ENCODE results near the gene GPR39.
"Not testable (repeated sequence)": the region's sequence is repeated elsewhere in the genome, so short reads cannot be mapped to it uniquely, and the experiment has no call there.

Gene GPR39

DNA sequence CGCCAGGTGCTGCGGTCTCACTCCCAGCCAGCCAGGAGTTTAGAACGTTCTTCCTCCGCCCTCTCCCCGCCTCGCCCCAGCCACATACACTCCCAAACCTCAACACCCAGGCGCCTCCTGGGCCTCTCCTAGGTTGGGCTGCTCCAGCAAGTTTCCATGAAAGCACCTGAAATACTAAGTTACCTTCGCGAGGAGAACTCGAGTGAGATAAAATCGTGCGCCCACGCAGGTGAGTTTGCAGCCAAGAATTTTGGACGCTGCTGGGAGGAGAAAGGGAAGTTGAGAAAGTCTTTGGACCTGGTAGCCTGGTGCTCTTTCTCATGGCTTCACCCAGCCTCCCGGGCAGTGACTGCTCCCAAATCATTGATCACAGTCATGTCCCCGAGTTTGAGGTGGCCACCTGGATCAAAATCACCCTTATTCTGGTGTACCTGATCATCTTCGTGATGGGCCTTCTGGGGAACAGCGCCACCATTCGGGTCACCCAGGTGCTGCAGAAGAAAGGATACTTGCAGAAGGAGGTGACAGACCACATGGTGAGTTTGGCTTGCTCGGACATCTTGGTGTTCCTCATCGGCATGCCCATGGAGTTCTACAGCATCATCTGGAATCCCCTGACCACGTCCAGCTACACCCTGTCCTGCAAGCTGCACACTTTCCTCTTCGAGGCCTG, at the start of gene GPR39:
TSS of gene GPR39 (plus strand) at position 83 of the 673 bp plus-strand sequence.
- in situ Hi-C loops (cut with MboI; ENCODE audit: low sequenced_read_pairs) = no loop called here

DNA sequence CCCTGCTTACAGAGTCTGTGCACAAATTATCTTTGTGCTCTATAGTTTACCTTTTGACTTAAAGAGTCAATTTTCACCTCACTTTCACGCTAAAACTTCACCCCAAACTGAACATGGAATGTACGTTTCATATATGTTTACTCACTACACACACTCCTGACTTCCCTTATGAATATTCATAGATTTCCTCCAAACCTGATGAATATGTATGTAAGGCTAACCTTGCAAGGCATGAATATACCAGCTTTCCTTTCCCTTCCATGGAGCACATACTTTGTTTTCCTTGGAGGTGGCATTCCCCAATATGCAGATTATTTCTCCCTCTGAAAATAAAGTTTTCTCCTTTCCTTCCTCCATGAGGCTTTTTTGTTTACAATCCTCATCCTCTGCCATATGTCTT, 48.4 kb upstream of the GPR39 start:
- in situ Hi-C loops (cut with MboI; ENCODE audit: low sequenced_read_pairs) = no loop called here

DNA sequence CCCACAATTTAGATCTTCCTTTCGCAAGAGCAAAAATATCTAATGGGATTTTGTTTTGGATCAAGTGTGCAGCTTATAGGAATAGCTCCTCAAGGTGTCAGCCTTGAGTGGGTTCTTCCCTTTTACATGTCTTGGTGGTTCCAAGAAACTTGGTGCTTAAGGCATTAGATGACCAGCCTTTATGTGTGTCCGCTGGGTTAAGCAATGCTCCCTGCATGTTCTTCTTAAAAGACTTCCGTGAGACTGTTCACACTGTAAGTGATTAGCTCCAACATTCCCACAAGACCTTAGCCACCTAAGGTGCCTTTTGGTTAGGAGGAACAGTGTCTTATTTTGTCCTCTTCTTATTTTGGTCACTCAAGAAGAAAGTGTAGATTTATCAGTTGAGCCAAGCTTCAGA, 44.3 kb upstream of the GPR39 start:
- in situ Hi-C loops (cut with MboI; ENCODE audit: low sequenced_read_pairs) = no loop called here

DNA sequence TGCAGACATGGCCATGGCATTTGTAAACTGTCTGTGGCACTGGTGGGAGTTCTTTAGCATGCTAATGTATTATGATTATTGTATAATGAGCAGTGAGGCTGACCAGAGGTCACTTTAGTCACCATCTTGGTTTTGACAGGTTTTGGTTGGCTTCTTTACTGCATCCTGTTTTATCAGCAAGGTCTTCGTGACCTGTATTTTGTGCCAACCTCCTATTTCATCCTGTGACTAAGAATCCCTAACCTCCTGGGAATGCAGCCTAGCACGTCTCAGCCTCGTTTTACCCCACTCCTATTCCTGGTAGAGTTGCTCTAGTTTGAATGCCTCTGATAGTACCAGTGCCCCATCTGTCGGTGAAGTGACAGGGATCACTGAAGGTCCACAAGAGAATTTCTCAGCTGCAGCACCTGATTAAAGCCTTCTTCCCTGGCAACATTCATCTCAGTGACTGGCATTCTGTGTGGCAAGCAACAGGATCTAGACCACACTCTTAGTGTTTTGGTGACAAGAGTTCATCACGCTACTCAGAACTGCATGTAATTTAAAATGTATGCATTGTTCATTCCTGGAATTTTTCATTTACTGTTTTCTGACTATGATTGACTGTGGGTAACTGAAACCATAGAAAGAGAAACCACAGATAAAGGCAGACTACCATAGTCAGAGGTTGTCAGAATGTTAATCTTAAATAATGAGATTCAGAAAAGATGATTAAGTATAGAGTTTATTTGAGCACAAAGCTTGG, 43.0 kb upstream of the GPR39 start:
- in situ Hi-C loops (cut with MboI; ENCODE audit: low sequenced_read_pairs) = no loop called here

- in situ Hi-C loops (cut with MboI; ENCODE audit: low sequenced_read_pairs) = no loop called here
Observed at GRCh38 chr2:132374151-132374550, 42.5 kb upstream of the GPR39 start.

DNA sequence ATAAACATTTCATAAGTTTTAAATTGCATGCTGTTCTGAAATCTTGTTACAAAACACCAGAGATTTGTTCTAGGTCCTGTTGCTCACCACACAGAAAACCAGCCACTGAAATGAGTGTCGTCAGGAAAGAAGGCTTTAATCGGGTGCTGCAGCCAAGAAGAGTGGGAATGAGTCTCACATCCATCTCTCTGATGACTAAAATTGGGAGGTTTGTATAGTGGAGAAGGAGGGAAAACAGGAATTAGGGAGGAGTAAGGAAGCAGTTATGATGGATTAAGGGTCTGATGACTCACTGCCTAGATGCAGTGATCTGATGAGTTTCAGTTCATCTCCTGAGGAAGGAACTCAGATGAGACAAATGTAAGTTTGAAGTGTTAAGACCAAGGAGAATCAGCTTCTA, 42.1 kb upstream of the GPR39 start:
- in situ Hi-C loops (cut with MboI; ENCODE audit: low sequenced_read_pairs) = no loop called here

GRCh38 chr2:132374961-132375360, 41.6 kb upstream of the GPR39 start:
- in situ Hi-C loops (cut with MboI; ENCODE audit: low sequenced_read_pairs) = no loop called here

DNA sequence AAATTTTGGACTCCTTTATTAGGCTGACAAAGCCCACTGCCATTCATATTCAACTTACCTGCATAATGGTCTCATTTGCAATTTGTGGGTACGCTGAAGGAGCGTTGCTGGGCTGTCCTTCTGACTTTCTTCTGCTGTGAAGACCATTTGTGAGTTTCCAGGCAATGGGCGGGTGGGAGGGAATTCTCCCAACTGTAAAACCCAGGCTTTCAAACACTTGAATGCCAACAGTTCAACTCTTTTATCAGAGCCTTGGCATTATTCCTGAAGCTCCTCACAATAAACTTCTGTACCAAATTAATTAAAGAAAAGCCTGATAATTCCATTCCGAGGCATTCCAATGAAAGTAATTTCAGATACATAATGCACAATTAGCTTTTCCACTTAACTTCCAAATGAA, 35.2 kb upstream of the GPR39 start:
- in situ Hi-C loops (cut with MboI; ENCODE audit: low sequenced_read_pairs) = no loop called here

GRCh38 chr2:132383956-132384355, 32.6 kb upstream of the GPR39 start:
- in situ Hi-C loops (cut with MboI; ENCODE audit: low sequenced_read_pairs) = no loop called here

DNA sequence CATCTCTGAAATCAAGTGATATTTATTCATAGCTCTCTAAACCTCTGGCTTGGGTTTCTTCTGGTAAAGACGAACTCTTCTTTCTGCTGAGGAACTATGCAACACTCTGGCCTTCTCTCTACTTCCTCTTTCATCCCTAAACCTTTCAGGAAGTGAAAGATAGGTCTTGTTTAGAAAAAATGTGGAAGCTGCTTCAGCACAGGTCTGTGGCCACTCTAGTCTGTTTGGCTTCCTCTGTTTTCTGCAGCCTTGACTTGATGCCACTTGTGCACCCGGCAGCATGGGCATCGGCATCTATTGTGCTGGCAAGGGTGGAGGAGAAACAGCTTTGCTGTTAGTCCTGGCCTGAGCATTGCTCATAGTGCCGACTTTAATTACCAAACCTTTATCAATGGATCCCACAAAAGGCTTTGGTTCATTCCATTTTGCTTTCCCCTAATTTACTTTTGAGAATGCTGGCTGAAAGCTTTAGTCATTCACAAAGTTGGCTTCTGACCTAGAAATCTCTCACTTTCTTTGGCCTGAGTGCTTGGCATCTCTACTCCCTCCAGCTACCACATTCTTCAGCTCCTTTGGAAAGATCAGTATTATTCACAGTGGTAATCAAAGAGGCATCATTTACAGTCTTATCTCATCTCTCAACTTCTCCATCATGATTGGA, 32.0 kb upstream of the GPR39 start:
- in situ Hi-C loops (cut with MboI; ENCODE audit: low sequenced_read_pairs) = no loop called here

GRCh38 chr2:132387126-132387525, 29.5 kb upstream of the GPR39 start:
- in situ Hi-C loops (cut with MboI; ENCODE audit: low sequenced_read_pairs) = no loop called here

- in situ Hi-C loops (cut with MboI; ENCODE audit: low sequenced_read_pairs) = no loop called here
Observed at GRCh38 chr2:132390076-132390475, 26.5 kb upstream of the GPR39 start.

GRCh38 chr2:132391378-132391777, 25.2 kb upstream of the GPR39 start:
- in situ Hi-C loops (cut with MboI; ENCODE audit: low sequenced_read_pairs) = no loop called here

DNA sequence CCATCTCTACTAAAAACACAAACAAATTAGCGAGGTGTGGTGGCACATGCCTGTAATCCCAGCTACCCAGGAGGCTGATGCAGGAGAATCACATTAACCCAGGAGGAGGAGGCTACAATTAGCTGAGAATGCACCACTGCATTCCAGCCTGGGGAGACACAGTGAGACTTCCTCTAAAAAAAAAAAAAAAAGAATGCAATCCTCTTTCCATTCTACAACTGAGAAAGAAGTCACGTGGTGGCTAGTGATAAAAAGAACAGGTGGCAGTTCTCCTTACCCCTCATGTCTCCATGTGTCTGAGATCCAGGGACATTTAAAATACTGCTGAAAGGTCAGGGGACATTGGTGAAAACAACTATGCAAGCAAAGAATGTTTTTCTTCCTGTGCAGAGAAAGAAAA, 24.4 kb upstream of the GPR39 start:
- in situ Hi-C loops (cut with MboI; ENCODE audit: low sequenced_read_pairs) = no loop called here

GRCh38 chr2:132392879-132393278, 23.7 kb upstream of the GPR39 start:
- in situ Hi-C loops (cut with MboI; ENCODE audit: low sequenced_read_pairs) = no loop called here

DNA sequence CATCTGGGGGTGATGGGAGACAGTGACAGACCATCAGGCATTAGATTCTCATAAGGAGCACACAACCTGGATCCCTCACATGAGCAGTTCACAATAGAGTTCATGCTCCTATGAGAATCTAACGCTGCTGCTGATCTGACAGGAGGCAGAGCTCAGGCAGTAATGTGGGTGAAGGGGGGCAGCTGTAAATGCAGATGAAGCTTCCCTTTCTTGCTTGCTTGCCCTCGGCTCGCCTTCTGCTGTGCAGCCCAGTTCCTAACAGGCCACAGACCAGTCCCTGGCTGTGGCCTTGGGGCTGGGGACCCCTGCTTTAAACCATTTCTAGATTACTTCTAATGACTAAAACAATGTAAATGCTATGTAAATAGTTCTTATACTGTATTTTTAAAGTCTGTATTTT, 19.6 kb upstream of the GPR39 start:
- in situ Hi-C loops (cut with MboI; ENCODE audit: low sequenced_read_pairs) = not testable (repeated sequence)

DNA sequence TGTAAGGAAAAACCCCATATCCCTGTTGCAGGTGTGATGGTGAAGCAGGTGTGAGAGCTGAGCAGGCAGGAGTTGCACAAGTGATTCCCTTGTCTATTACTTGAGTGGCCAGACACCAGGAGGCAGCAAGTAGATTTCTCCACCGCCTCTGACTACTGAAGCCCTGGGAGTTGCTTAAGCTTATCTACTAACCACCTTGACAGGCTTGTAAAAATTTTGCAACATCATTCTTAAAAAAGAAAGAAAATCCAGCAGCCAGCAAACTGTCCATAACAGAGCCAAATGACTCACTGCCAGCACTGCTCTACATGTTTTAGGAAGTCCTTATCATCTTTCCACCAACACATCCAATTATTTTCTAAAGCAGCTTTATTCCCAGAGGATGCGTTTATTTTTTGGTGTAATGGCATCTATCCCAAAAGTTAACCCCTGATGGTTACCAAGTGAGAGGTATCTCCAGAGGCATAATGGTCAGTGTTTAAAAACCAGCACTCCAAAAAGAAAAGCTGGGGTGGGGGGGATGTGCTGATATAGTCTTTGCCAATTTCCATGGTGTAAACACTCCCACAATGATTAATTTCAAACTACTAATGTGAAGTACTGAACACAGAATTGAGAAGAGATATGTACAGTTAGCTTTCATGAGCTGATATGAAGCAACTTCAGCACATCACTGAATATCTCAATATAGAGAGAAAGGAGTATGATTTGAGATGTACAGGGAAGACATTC, 16.3 kb upstream of the GPR39 start:
- in situ Hi-C loops (cut with MboI; ENCODE audit: low sequenced_read_pairs) = no loop called here

GRCh38 chr2:132400901-132401240, 15.7 kb upstream of the GPR39 start:
- in situ Hi-C loops (cut with MboI; ENCODE audit: low sequenced_read_pairs) = no loop called here

- in situ Hi-C loops (cut with MboI; ENCODE audit: low sequenced_read_pairs) = no loop called here
Observed at GRCh38 chr2:132401326-132401725, 15.3 kb upstream of the GPR39 start.

GRCh38 chr2:132403146-132403545, 13.5 kb upstream of the GPR39 start:
- in situ Hi-C loops (cut with MboI; ENCODE audit: low sequenced_read_pairs) = no loop called here

- in situ Hi-C loops (cut with MboI; ENCODE audit: low sequenced_read_pairs) = no loop called here
Observed at GRCh38 chr2:132404056-132404455, 12.5 kb upstream of the GPR39 start.

DNA sequence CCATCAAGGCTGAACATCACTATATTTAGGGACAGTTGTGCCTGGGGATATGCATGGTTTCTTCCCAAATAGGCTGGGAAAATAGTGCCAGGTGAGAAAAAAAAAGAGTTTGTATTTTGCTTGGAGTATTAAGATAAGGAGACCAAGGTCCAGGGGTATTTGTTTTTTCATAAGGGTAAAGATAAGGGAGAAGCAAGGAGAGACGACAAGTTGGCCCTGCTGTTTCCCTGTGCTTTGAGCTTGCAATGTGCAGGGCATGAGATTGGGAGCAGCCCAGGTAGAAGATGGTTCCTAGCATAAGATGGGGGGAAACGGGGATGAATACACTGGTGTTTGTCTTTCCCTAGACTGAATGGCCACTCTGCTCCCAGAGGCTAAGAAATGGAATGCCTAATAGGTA, 8.8 kb upstream of the GPR39 start:
- in situ Hi-C loops (cut with MboI; ENCODE audit: low sequenced_read_pairs) = no loop called here

Measured in HL-60/S4 treated with retinoic acid at 250 ng/mL for 4 days and 3 days (cell line).